Mesothelial cell of epicardium (in vitro differentiated cells): ENCODE data around the gene RNF130. TPM values are rescaled to one million over a fixed set of nuclear protein-coding genes. Genes with fewer than 3 reads are reported as not detected.
A peak's percentile ranks its signal among the peaks of the same experiment; 100 is the strongest.

Source experiments
- DNase-seq, 2 experiments: peaks; one replicate each; pipeline ENCODE4 v3.0.0; 2021; ENCODE audit warnings: low spot score in 2 of 2; ENCODE audit not compliant: unreplicated experiment in 2 of 2
- H3K27ac Mint-ChIP-seq: 2 replicates; pipeline ENCODE4 v1.8.0; 2021; ENCODE audit warnings: mixed read lengths
- H3K27me3 Mint-ChIP-seq: 2 replicates; pipeline ENCODE4 v1.8.0; 2021; ENCODE audit warnings: low read depth, mixed read lengths
- H3K36me3 Mint-ChIP-seq: 2 replicates; pipeline ENCODE4 v1.8.0; 2021; ENCODE audit warnings: mixed read lengths
- H3K4me1 Mint-ChIP-seq: 2 replicates; pipeline ENCODE4 v1.8.0; 2021; ENCODE audit warnings: mixed read lengths
- H3K4me3 Mint-ChIP-seq: 2 replicates; pipeline ENCODE4 v1.8.0; 2021; ENCODE audit warnings: mild to moderate bottlenecking, moderate library complexity, mixed read lengths
- H3K9me3 Mint-ChIP-seq: 2 replicates; pipeline ENCODE4 v1.8.0; 2021; ENCODE audit warnings: mixed read lengths
- total RNA-seq: library from RNA; stranded (reverse); gene quantifications from 3 replicates; pipeline ENCODE4 v1.2.1, GENCODE V29; 2021
- TF ChIP-seq, protein P1 (sequence below): fragments of 200-600 bp; sonication (generic); IDR thresholded peaks from one replicate; pipeline ENCODE4 v1.5.0; 2021; ENCODE audit warnings: antibody characterized with exemption; ENCODE audit not compliant: unreplicated experiment

The RNF130 gene
- total RNA-seq, 1 donor from 2014 or later = 44.9 TPM

DNA sequence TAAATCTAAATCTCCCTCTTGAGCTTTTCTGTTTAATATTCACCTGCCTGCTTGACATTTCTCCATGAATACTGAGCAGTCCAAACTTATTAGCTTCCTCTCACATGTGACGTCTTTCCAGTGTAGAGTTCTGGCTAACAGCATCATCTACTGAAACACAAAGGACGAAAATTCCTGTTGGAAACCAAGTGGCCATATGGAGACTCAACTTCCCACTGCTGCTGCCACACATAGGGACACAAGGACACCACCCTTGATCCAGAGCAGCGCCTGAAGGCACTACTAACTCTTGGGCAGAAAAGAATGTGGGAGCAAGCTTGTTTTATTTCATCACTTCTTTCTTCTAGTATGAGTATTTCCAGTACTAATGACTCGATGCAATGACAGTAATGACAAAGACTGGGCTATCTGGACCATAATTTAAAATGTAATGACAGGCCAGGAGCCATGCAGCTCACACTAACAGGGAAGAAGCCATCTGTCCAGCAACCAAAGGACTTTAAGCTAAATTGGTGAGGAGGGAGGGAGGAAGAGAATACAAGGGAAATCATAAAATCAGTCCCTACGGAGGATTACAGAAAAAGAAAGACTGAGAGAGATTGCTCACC is 19.2 kb downstream of the RNF130 start:
- peaks cover 2% of the 10 kb centered on the region for H3K36me3 Mint-ChIP-seq
- H3K27me3 Mint-ChIP-seq = no peaks in the 10 kb centered on the region
- H3K9me3 Mint-ChIP-seq = no peaks in the 10 kb centered on the region
- no peak overlapping the region for H3K4me3 Mint-ChIP-seq
- peaks cover 50% of the 10 kb centered on the region for H3K4me1 Mint-ChIP-seq
- H3K27ac Mint-ChIP-seq = peak overlapping the region; percentile 9
- DNase-seq = no peak
- TF ChIP-seq, protein P1, sequence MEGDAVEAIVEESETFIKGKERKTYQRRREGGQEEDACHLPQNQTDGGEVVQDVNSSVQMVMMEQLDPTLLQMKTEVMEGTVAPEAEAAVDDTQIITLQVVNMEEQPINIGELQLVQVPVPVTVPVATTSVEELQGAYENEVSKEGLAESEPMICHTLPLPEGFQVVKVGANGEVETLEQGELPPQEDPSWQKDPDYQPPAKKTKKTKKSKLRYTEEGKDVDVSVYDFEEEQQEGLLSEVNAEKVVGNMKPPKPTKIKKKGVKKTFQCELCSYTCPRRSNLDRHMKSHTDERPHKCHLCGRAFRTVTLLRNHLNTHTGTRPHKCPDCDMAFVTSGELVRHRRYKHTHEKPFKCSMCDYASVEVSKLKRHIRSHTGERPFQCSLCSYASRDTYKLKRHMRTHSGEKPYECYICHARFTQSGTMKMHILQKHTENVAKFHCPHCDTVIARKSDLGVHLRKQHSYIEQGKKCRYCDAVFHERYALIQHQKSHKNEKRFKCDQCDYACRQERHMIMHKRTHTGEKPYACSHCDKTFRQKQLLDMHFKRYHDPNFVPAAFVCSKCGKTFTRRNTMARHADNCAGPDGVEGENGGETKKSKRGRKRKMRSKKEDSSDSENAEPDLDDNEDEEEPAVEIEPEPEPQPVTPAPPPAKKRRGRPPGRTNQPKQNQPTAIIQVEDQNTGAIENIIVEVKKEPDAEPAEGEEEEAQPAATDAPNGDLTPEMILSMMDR = no peak

DNA sequence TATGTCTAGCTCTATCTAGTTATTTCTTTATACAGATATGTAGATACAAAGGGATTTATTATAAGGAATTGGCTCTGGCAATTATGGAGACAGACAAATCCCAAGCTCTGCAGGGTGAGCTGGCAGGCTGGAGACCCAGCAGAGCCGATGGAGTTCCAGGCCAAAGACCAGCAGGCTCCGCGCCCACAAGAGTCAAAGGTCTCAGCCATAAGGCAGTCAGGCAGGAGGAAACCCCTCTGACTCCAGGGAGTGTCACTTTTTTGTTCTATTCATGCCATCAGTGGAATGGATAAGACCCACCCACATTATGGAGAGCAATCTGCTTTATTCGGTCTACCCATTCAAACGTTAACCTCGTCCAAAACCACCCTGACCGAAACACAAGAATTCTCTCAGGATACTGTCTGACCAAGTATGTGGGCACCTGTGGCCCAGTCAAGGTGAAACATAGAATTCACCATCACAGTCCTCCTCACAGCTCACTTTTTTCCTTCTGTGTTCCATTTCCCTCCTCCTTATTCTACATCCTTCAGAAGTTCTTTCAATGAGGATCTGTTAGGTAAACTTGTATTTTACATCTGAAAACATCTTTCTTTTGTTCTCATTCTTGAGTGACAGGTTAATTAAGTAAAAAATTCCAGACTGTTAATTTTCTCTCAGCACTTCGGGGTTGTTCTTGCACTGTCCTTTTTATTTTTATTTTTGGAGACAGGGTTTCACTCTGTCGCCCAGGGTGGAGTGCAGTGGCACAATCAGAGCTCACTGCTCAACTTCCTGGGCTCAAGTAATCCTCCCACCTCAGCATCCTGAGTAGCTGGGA is 21.2 kb downstream of the RNF130 start:
- TF ChIP-seq, protein P1 = no peak
- peaks cover 7% of the 10 kb centered on the region for H3K9me3 Mint-ChIP-seq
- no peaks in the 10 kb centered on the region for H3K27me3 Mint-ChIP-seq
- peaks cover 13% of the 10 kb centered on the region for H3K36me3 Mint-ChIP-seq
- DNase-seq = no peak
- H3K4me3 Mint-ChIP-seq = no peak overlapping the region
- H3K27ac Mint-ChIP-seq = no peak overlapping the region
- H3K4me1 Mint-ChIP-seq = peaks cover 50% of the 10 kb centered on the region

DNA sequence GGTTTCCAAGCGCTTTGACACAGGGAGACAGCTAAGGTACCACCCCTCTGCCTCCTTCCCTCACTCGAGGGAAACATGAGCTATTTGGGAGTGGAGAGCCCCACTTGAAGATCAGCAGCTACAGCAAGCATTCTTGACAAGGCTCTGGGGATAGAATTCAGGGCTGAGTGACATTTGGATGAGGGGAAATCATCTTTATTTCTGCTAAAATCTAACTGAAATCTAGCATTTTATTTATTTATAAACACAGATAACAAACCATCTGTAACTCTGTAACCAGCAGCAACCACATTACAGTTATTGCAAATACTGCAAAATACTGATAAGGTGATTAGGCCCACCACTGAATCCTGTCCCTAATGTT is 22.4 kb downstream of the RNF130 start:
- Mint-ChIP-seq H3K4me3 (no peak overlapping the region), H3K27ac (peak overlapping the region; percentile 28), H3K4me1 (peaks cover 46% of the 10 kb centered on the region), H3K9me3 (peaks cover 7% of the 10 kb centered on the region), H3K27me3 (no peaks in the 10 kb centered on the region), H3K36me3 (peaks cover 17% of the 10 kb centered on the region)
- DNase-seq = no peak
- TF ChIP-seq, protein P1 = no peak

DNA sequence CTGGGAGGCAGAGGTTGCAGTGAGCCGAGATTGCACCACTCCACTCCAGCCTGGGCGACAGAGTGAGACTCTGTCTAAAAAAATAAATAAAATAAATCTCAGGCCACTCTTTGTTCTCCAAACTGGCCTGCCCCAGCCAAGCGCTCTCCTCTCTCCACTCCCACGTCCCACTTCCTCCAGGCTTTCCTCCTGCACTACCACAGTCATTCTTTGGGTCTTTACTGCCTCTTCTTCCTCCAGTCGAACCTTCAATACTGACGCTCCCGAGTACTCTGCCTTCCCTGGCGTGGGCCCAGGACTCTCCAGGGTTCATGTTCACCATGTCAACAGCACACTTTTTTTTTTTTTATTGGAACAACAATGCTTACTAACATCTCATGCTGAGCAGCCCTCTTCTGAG is 23.9 kb downstream of the RNF130 start:
- no peak overlapping the region for H3K27ac Mint-ChIP-seq
- TF ChIP-seq, protein P1 = no peak
- H3K27me3 Mint-ChIP-seq = no peaks in the 10 kb centered on the region
- H3K36me3 Mint-ChIP-seq = peaks cover 17% of the 10 kb centered on the region
- H3K4me3 Mint-ChIP-seq = no peak overlapping the region
- peaks cover 33% of the 10 kb centered on the region for H3K4me1 Mint-ChIP-seq
- peaks cover 7% of the 10 kb centered on the region for H3K9me3 Mint-ChIP-seq
- DNase-seq = no peak

DNA sequence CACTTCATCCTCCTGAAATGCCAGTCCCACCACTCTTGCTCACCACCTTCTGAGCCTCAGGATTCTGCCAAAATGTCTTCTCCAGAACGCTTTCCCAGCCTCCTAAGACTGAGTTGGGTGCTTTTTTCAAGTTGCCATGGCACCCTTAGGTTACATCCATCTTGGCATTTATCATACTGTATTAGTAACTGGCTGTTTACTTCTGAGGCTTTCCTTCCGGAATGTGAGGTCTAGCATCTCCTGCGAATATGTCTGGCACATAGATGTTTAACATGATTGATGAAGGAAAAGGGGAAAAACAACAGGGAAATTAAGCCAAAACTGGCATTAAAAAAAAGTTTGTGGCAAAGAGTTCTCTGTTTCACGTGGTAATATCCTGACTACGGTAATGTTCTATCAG is 24.9 kb downstream of the RNF130 start:
- DNase-seq = no peak
- H3K9me3 Mint-ChIP-seq = peaks cover 7% of the 10 kb centered on the region
- no peak overlapping the region for H3K4me3 Mint-ChIP-seq

More for the DNA sequence above, 24.9 kb downstream of the RNF130 start:
- Mint-ChIP-seq H3K27me3 (no peaks in the 10 kb centered on the region), H3K36me3 (peaks cover 17% of the 10 kb centered on the region), H3K27ac (no peak overlapping the region), H3K4me1 (peaks cover 24% of the 10 kb centered on the region)
- TF ChIP-seq, protein P1 = no peak
